SU-DHL-6 (cell line): ENCODE results near the gene PHPT1.
"Not testable (repeated sequence)": the region's sequence is repeated elsewhere in the genome, so short reads cannot be mapped to it uniquely, and the experiment has no call there.

Experiments used
- H2AFZ ChIP-seq: fragments of 200-600 bp; sonication (generic); 2 replicates; pipeline ENCODE4 v1.6.1; 2014; ENCODE audit warnings: low read depth, mild to moderate bottlenecking, moderate library complexity, mixed read lengths, antibody characterized with exemption, low read length; ENCODE audit not compliant: severe bottlenecking
- H3F3A ChIP-seq: fragments of 200-600 bp; shearing (Covaris generic); 2 replicates; pipeline ENCODE4 v1.6.0; 2016; ENCODE audit warnings: antibody characterized with exemption, mild to moderate bottlenecking; ENCODE audit not compliant: insufficient read depth
- H3K27ac ChIP-seq: fragments of 200-600 bp; sonication (generic); 2 replicates; pipeline ENCODE4 v1.5.1; 2016; ENCODE audit warnings: low read depth, mild to moderate bottlenecking, low read length, moderate library complexity, mixed read lengths
- H3K27me3 ChIP-seq: fragments of 200-600 bp; sonication (generic), shearing (Covaris generic); 2 replicates; pipeline ENCODE4 v1.6.0; 2014; ENCODE audit warnings: mild to moderate bottlenecking, low read length
- H3K36me3 ChIP-seq: fragments of 200-600 bp; sonication (generic); 2 replicates; pipeline ENCODE4 v1.6.1; 2014; ENCODE audit warnings: mild to moderate bottlenecking, low read length, mixed read lengths
- H3K4me2 ChIP-seq: fragments of 300-600, 200-600 bp; shearing (Covaris generic), sonication (generic); 2 replicates; pipeline ENCODE4 v1.6.0; 2014; ENCODE audit warnings: low read length, low read depth, mild to moderate bottlenecking; ENCODE audit not compliant: poor library complexity, severe bottlenecking
- H3K4me3 ChIP-seq: fragments of 200-600 bp; sonication (generic); 2 replicates; pipeline ENCODE4 v1.5.1; 2014; ENCODE audit warnings: antibody characterized with exemption, low read length, mild to moderate bottlenecking, mixed read lengths; ENCODE audit not compliant: insufficient read depth, poor library complexity, severe bottlenecking
- H3K79me2 ChIP-seq: fragments of 200-600 bp; sonication (generic); 2 replicates; pipeline ENCODE4 v1.6.1; 2014; ENCODE audit warnings: mild to moderate bottlenecking, low read length, moderate library complexity; ENCODE audit not compliant: insufficient read depth
- H3K9ac ChIP-seq: fragments of 200-600 bp; sonication (generic); 2 replicates; pipeline ENCODE4 v1.7.0; 2014; ENCODE audit warnings: mild to moderate bottlenecking, low read length
- H3K9me2 ChIP-seq: fragments of 200-600 bp; sonication (generic); replicated peaks from 2 replicates; pipeline ENCODE4 v1.6.1; 2014; ENCODE audit warnings: low read length; ENCODE audit not compliant: insufficient read depth
- H3K9me3 ChIP-seq: fragments of 200-600 bp; sonication (generic); 2 replicates; pipeline ENCODE4 v1.6.1; 2014; ENCODE audit warnings: low read length, mixed read lengths; ENCODE audit not compliant: insufficient read depth
- H4K20me1 ChIP-seq: fragments of 200-600 bp; sonication (generic); 2 replicates; pipeline ENCODE4 v1.6.1; 2014; ENCODE audit warnings: low read depth, mild to moderate bottlenecking, antibody characterized with exemption, low read length, moderate library complexity, mixed read lengths
- CTCF ChIP-seq: fragments of 200-600 bp; sonication (generic); IDR thresholded peaks from one replicate; pipeline ENCODE4 v1.5.1; 2017; ENCODE audit warnings: antibody characterized with exemption, mild to moderate bottlenecking, low read length, moderate library complexity; ENCODE audit not compliant: insufficient read depth, poor library complexity, severe bottlenecking
- EZH2phosphoT487 ChIP-seq: fragments of 200-600 bp; sonication (generic), shearing (Covaris generic); conservative IDR thresholded peaks from 2 replicates; pipeline ENCODE4 v1.6.1; 2018; ENCODE audit warnings: mild to moderate bottlenecking, antibody characterized with exemption, low read length, moderate library complexity, mixed read lengths

The PHPT1 gene

GRCh38 chr9:136840877-136841645 lies 8.1 kb upstream of the PHPT1 start:
- Histone ChIP-seq H3K79me2 (no peaks in the 10 kb centered on the region), H3K4me2 (no peak overlapping the region), H3K27me3 (no peaks in the 10 kb centered on the region), H3F3A (no peaks in the 10 kb centered on the region; the same call in 1 of the 2 replicates), H3K36me3 (no peaks in the 10 kb centered on the region), H3K27ac (no peak overlapping the region), H4K20me1 (no peaks in the 10 kb centered on the region), H3K9me2 (no peaks in the 10 kb centered on the region), H3K4me3 (no peak overlapping the region), H2AFZ (no peak overlapping the region), H3K9ac (no peak overlapping the region), H3K9me3 (no peaks in the 10 kb centered on the region)
- no peak for TF ChIP-seq EZH2phosphoT487
- TF ChIP-seq CTCF = no peak

DNA sequence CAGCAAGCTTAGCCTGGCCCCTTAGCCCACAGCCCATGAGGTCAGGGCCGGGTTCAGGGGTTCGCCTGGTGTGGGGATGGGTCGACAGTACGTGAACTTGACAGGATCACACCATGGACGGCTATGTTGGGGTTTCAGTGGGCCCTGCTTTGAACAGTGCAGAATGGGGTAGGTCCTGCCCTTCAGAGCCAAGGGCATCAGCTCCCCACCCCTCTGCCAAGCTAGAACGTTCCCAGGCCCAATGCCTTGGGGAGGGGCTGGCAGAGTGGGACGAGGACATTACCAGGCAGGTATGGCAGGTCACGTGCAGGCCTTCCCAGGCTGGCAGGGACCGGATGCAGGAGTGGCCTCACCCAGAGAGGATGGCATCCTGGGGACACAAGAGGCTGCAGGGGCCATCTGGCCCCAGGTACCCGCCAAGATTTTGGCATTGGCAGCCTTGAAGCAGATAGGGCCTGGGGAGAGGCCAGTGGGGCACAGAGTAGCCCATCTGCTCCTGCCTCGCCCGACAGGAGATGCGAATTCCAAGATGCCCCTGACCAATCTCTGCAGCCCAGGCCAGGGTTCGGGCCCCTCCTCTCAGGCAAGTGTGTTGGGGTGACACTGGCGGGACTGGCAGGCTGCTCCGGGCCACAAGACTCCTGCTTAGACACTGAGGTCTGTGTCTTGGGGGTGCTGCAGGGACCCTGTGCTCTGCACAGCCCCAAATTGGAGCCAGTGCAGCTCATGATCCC lies 7.4 kb upstream of the PHPT1 start:
- H3K27ac ChIP-seq, H3F3A ChIP-seq, H2AFZ ChIP-seq, H3K79me2 ChIP-seq, H3K27me3 ChIP-seq, H3K9me2 ChIP-seq, H3K9ac ChIP-seq, H3K36me3 ChIP-seq, H4K20me1 ChIP-seq, H3K9me3 ChIP-seq, H3K4me3 ChIP-seq: not testable (repeated sequence)
- H3K4me2 ChIP-seq = peak overlapping the region; percentile 75

DNA sequence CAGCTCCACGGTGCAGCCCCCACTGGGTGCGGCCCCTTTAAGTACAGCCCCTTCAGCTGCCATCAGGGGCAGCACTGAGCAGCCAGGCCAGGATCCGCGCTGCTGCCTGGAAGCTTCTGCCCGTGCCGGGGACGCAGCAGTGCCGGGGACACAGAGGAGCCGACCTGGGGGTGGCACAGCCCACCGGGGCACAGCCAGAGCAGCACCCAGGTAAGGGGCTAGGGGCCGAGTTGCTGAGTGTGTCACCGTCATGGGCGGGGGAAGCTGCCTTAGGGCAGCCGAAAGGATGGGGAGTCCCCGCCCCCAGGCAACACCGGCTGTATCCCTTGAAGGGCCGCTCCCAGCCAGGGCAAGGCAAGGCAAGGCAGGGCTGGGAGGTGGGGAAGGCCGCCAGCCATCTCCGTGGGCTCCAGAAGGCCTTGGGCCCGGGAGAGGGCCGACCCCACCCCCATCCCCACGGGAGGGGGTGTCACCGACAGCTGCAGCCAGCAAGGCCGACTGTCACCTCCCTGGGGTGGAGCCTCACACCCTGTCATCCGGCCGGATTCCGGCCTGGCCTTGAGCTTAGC lies 6.7 kb upstream of the PHPT1 start, which contains the start of gene AJM1:
TSS of gene AJM1 (plus strand) at position 99 of the 569 bp plus-strand sequence. CDS start 1,937 bp downstream, outside the sequence.
- not testable (repeated sequence) for H3K79me2 ChIP-seq, H3K36me3 ChIP-seq, H2AFZ ChIP-seq, H3K9me2 ChIP-seq, H3K9me3 ChIP-seq, H3K27me3 ChIP-seq, H4K20me1 ChIP-seq, H3F3A ChIP-seq
- Histone ChIP-seq H3K4me3 (peak within 1 kb of the TSS; percentile 49), H3K9ac (peak within 1 kb of the TSS; percentile 52), H3K4me2 (peak within 1 kb of the TSS; percentile 75), H3K27ac (peak within 1 kb of the TSS; percentile 50; the same call in 1 of the 2 replicates)
- TF ChIP-seq CTCF = peak; percentile 74

DNA sequence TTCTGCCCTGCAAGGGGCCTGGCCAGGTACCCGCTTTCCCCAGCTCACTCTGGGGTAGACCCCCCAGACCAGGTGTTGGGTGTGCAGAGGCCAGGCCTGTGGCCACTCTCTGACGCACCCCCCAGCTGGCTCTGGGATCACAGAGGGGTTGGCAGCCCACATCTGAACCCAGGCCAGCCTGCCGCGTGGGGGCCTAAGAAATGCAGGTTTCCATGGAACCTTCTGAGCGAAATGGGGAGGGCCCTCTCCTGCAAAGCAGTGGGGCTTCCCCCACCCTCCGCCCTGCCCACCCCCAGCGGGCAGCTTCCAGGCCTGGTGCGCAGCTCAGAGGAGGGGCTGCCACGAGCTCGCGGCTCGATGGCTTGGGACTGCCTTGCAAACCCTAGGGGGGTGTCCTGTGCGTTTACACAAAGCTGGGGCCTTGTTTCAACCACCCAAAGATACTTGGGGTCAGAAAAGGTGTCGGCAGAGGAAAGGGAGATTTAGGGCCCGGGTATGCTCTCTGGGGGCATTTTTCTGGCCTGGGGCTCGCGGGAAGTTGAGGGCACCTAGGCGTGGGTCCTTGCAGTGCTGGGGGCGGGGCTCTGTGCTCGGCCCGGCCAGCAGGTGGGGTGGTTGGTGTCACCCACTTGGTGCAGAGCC lies 5.9 kb upstream of the PHPT1 start:
- peak overlapping the region; percentile 7; the same call in 1 of the 2 replicates for H3K9ac ChIP-seq
- H3K4me2 ChIP-seq = peak overlapping the region; percentile 36
- not testable (repeated sequence) for H3K9me3 ChIP-seq, H3K4me3 ChIP-seq, H3K27me3 ChIP-seq, H3K9me2 ChIP-seq, H3F3A ChIP-seq, H2AFZ ChIP-seq, H4K20me1 ChIP-seq, H3K36me3 ChIP-seq, H3K79me2 ChIP-seq
- peak overlapping the region; percentile 27; the same call in 1 of the 2 replicates for H3K27ac ChIP-seq
